ENCODE data around the gene COL9A1. TPM values are rescaled to one million over a fixed set of nuclear protein-coding genes. Genes with fewer than 3 reads are reported as not detected.

COL9A1 gene
- total and polyA plus RNA-seq, 9 of the 15 experiments (the other 6 are each of a cell fraction or from before 2014, with no cell fraction given): 0.01 to 0.13 (median 0.06) TPM; not detected in 1

DNA sequence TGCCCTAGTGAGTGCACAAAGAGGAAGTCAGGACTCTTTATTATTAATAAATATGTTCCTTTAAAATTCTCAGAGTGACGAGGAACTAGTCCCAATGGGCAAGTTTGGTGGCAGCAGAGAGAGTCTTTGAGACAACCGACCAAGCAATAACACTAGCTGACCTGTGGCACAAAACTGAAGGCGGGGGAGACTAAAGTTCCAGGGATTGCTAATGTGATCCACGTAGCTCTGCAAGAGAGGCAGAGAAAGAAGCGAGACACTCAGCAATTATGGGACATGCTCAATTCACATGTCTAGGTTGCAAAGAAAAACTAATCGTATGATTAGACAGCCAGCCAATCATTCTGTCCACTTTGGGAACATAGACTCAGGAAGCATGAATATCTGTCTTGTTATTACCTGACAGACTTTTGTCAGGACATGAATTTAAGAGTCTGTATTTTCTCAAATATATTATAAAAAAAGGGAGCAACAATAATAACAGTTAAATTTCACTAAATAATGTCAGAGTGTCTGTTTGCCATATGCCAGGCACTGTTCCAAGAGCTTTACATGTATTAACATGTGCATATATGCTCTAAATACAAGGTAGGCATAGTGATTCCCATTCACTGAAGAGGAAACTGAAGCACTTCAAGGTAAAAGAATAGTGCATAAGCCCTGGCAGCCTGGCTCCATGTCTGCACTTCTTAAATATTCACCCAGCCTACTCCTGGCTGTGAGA lies 81.0 kb downstream of the COL9A1 start:
- TF ChIP-seq NFE2L1 (tag; IDR thresholded peaks at IDR 0.05; ENCODE audit: borderline replicate concordance, low read depth) (no peak), ZSCAN29 (IDR thresholded peaks at IDR 0.05) (no peak), FOS (IDR thresholded peaks at IDR 0.05; ENCODE audit: extremely low read depth, insufficient read length) (no peak), PCBP1 (IDR thresholded peaks at IDR 0.05; ENCODE audit: low read depth, low read length, poor library complexity, severe bottlenecking) (no peak), BCL6 (CRISPR knock-in tag; IDR thresholded peaks at IDR 0.05) (no peak), CHCHD3 (CRISPR knock-in tag; IDR thresholded peaks at IDR 0.05) (no peak), NFATC3 (IDR thresholded peaks at IDR 0.05) (no peak), HIVEP1 (CRISPR knock-in tag; IDR thresholded peaks at IDR 0.05) (no peak), ZC3H11A (IDR thresholded peaks at IDR 0.05; ENCODE audit: low read depth, low read length) (no peak), NCOA4 (IDR thresholded peaks at IDR 0.05; ENCODE audit: partially characterized antibody) (no peak), PYGO2 (tag; IDR thresholded peaks at IDR 0.05) (no peak)
- TF ChIP-seq, protein P1, sequence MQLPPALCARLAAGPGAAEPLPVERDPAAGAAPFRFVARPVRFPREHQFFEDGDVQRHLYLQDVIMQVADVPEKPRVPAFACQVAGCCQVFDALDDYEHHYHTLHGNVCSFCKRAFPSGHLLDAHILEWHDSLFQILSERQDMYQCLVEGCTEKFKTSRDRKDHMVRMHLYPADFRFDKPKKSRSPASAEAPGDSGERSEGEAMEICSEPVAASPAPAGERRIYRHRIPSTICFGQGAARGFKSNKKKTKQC (CRISPR knock-in tag; IDR thresholded peaks at IDR 0.05): no peak
- TF ChIP-seq, protein P2, sequence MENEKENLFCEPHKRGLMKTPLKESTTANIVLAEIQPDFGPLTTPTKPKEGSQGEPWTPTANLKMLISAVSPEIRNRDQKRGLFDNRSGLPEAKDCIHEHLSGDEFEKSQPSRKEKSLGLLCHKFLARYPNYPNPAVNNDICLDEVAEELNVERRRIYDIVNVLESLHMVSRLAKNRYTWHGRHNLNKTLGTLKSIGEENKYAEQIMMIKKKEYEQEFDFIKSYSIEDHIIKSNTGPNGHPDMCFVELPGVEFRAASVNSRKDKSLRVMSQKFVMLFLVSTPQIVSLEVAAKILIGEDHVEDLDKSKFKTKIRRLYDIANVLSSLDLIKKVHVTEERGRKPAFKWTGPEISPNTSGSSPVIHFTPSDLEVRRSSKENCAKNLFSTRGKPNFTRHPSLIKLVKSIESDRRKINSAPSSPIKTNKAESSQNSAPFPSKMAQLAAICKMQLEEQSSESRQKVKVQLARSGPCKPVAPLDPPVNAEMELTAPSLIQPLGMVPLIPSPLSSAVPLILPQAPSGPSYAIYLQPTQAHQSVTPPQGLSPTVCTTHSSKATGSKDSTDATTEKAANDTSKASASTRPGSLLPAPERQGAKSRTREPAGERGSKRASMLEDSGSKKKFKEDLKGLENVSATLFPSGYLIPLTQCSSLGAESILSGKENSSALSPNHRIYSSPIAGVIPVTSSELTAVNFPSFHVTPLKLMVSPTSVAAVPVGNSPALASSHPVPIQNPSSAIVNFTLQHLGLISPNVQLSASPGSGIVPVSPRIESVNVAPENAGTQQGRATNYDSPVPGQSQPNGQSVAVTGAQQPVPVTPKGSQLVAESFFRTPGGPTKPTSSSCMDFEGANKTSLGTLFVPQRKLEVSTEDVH (IDR thresholded peaks at IDR 0.05; ENCODE audit: low read depth, partially characterized antibody): no peak
- TF ChIP-seq, protein P3, sequence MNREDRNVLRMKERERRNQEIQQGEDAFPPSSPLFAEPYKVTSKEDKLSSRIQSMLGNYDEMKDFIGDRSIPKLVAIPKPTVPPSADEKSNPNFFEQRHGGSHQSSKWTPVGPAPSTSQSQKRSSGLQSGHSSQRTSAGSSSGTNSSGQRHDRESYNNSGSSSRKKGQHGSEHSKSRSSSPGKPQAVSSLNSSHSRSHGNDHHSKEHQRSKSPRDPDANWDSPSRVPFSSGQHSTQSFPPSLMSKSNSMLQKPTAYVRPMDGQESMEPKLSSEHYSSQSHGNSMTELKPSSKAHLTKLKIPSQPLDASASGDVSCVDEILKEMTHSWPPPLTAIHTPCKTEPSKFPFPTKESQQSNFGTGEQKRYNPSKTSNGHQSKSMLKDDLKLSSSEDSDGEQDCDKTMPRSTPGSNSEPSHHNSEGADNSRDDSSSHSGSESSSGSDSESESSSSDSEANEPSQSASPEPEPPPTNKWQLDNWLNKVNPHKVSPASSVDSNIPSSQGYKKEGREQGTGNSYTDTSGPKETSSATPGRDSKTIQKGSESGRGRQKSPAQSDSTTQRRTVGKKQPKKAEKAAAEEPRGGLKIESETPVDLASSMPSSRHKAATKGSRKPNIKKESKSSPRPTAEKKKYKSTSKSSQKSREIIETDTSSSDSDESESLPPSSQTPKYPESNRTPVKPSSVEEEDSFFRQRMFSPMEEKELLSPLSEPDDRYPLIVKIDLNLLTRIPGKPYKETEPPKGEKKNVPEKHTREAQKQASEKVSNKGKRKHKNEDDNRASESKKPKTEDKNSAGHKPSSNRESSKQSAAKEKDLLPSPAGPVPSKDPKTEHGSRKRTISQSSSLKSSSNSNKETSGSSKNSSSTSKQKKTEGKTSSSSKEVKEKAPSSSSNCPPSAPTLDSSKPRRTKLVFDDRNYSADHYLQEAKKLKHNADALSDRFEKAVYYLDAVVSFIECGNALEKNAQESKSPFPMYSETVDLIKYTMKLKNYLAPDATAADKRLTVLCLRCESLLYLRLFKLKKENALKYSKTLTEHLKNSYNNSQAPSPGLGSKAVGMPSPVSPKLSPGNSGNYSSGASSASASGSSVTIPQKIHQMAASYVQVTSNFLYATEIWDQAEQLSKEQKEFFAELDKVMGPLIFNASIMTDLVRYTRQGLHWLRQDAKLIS (CRISPR knock-in tag; IDR thresholded peaks at IDR 0.05): no peak
- H3K9me1 ChIP-seq (ENCODE audit: control insufficient read depth, insufficient read depth, low read length): no peaks in the 10 kb centered on the region
- WGBS (ENCODE audit: insufficient coverage, low coverage, missing lambda C conversion rate): 0% methylated on average over 6 of the region's 6 CpGs
- BruUV-seq (replicated peaks): no TSS peak
- H3K79me2 ChIP-seq (ENCODE audit: control insufficient read depth, insufficient read depth, low read length): no peaks in the 10 kb centered on the region
- FAIRE-seq: no peak
- H3K4me2 ChIP-seq (ENCODE audit: insufficient read depth, low read length): no peak overlapping the region
- H2AFZ ChIP-seq (ENCODE audit: low read depth, low read length): no peak overlapping the region
- H3K27ac ChIP-seq (ENCODE audit: extremely low read depth, low read depth, low read length): no peak overlapping the region
- no peak for DNase-seq (ENCODE audit: extremely low read depth in 1 of 4, low spot score in 3 of 4)
- ChIA-PET POLR2A (interaction anchor here (0.6 to 1.6 kb wide), 6 partner anchors 10 to 807 kb away, joined by 3 to 6 read pairs (median 5); no protein-coding TSS in a partner anchor), CTCF (ENCODE audit: low intra/inter-chr PET ratio) (interaction anchor here (0.8 to 1.6 kb wide), 2 partner anchors 663 to 733 kb away, joined by 3 read pairs; no protein-coding TSS in a partner anchor)
- no peaks in the 10 kb centered on the region for H4K20me1 ChIP-seq (replicated peaks; ENCODE audit: control insufficient read depth, insufficient read depth, low read length)
- no peak overlapping the region for H3K9ac ChIP-seq (ENCODE audit: insufficient read depth in 1 of 2, low read depth in 2 of 2, low read length in 2 of 2)
- H3K9me3 ChIP-seq (replicated peaks; ENCODE audit: control insufficient read depth, insufficient read depth, low read depth, low read length): no peaks in the 10 kb centered on the region; the same call in 1 of the 2 replicates
- H3K27me3 ChIP-seq (ENCODE audit: control insufficient read depth in 2 of 2, insufficient read depth in 2 of 2, low read length in 2 of 2): peaks cover 6 to 7% of the 10 kb centered on the region in 2 experiments; a peak in 3 of 5 replicates
- no peak for ATAC-seq
- in situ Hi-C loops (cut with MboI): loop anchor here (5.0 to 10.0 kb wide), 3 partner anchors 80 to 473 kb away; partner anchors contain the start of gene COL9A1
- no peaks in the 10 kb centered on the region for H3K36me3 ChIP-seq (ENCODE audit: control insufficient read depth, insufficient read depth, low read length)
- no peaks in the 10 kb centered on the region; a peak in 1 of 5 replicates for H3K4me1 ChIP-seq (replicated peaks in 1 of 2; ENCODE audit: control insufficient read depth in 2 of 2, insufficient read depth in 2 of 2, low read length in 2 of 2)
- intact Hi-C loops (cut with micrococcal nuclease): loop anchor here (2.0 to 5.0 kb wide), 7 partner anchors 87 to 1125 kb away; no protein-coding TSS in a partner anchor
- H3K4me3 ChIP-seq: no peak overlapping the region

Measured in K562 (cell line).